ENCODE measurements around the gene KRTAP5-4.
"Not testable (repeated sequence)": the region's sequence is repeated elsewhere in the genome, so short reads cannot be mapped to it uniquely, and the experiment has no call there.

KRTAP5-4 gene, protein sequence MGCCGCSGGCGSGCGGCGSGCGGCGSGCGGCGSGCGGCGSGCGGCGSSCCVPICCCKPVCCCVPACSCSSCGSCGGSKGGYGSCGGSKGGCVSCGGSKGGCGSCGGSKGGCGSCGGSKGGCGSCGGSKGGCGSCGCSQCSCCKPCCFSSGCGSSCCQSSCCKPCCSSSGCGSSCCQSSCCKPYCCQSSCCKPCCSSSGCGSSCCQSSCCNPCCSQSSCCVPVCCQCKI

DNA sequence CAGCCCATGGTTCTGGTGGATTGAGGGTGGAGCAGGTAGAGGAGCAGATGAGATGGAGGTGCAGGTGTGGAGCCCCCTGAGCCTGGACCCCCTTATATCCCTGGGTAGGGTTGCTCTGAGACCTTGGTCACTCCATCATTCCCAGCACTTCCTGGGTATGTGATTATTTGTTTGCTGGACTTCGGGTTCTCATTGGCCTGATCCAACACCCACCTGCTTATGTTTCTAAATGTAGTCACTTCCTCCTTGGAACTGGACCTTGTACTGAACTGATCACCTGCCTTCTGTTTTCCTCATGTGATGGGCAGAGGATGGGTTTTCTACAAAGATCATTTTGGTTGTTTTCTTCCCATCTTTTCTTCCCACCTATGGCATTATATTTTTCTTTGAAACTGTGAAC is at the start of gene KRTAP5-4:
Gene KRTAP5-4, minus strand, starts transcription at position 53 of the 400 bp plus-strand sequence. Its CDS starts 45 bp downstream, at position 8.
- DNase-seq, result no peak

DNA sequence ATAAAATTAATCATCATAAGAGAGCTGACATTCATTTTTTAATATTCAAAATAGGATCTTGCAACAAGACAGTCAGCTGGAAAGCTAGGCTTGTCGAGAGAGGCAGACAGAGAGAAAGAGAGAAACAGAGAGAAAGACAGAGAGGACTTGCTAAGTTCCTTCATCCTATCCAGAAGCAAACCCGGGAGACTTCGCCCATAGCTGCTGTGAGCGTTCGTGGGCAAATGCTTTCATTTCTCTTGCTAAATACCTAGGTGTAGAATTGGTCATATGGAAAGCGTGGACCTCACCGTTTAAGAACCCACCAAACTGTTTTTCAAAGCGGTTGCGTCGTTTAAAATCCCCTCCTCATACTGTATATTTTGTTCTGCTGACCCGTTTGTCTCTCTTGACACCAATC is 49.7 kb upstream of the KRTAP5-4 start:
- DNase-seq, result no peak

- no peak for DNase-seq
Measured at GRCh38 chr11:1670905-1671371, 49.0 kb upstream of the KRTAP5-4 start.

DNA sequence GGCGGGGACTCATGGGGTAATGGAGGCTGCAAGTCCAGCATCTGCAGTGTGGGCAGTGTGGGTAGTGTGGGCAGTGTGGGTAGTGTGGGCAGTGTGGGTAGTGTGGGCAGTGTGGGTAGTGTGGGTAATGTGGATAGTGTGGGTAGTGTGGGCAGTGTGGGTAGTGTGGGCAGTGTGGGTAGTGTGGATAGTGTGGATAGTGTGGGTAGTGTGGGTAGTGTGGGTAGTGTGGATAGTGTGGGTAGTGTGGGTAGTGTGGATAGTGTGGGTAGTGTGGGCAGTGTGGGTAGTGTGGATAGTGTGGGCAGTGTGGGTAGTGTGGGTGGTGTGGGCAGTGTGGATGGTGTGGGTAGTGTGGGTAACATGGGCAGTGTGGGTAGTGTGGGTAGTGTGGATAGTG is 48.5 kb upstream of the KRTAP5-4 start:
- not testable (repeated sequence) for DNase-seq

- DNase-seq, result no peak
Measured at GRCh38 chr11:1669546-1670218, 47.7 kb upstream of the KRTAP5-4 start.

DNA sequence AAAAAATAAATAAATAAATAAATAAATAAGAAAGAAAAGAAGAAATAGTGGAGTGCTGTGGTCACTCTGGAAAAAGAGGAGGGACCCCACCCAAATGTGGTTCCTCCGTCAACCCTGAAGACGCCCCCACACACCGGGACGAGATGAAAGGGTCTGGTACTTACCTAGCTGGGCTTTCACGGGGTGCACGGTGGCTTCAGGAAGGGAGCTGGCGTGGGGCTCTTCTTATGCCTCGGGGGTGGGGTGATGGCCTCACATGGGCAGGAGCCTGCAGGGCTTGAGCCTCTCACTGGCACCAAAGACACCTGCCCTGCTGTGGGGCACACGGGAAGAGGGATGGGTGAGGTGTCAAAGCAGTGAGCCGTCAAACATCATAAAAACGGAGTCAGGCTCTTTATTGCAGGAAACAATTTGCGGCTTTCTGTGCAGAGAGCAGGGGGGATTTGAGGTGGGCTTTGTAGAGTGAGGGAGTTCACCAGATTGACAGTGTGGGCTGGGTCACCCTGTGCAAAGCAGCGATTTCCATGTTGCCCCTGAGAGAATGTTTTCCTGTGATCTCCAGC is 47.1 kb upstream of the KRTAP5-4 start:
- no peak for DNase-seq

- DNase-seq, result no peak
Measured at GRCh38 chr11:1667906-1668305, 46.0 kb upstream of the KRTAP5-4 start.

DNA sequence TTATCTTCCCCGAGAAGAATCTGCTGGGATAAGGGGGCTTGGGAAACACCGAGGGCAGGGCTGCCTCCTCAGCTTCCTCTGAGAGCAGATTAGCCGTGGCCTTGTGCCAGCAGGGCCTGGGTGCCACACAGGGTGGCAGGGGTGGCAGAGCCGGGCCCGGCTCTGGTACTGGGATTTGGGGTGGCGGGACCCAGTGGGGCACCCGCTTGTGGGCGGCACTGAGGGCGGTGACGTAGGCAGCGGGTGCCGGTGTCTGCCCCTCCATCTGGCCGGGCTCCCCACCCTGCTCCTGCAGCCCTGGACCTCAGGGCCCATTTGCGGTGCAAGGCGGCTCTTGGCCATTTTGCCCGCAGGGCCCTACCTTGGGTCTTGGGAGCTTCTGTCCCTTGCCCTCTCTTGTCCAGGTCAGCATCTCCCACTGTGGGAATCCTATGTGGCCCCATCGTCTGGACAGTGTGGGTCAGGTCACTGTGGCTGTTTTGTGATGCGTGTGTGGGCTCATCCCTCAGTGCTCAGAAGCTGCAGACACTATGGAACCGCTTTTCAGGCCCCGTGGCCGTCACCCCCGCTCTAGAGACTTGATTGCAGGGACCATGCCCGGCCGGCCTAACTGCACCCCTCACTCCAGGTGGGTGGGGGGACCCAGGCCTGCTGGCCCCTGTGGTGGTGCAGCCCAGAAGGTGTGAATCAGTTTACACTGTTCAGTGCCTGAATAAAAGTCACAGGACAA is 45.3 kb upstream of the KRTAP5-4 start:
- DNase-seq, result no peak

DNA sequence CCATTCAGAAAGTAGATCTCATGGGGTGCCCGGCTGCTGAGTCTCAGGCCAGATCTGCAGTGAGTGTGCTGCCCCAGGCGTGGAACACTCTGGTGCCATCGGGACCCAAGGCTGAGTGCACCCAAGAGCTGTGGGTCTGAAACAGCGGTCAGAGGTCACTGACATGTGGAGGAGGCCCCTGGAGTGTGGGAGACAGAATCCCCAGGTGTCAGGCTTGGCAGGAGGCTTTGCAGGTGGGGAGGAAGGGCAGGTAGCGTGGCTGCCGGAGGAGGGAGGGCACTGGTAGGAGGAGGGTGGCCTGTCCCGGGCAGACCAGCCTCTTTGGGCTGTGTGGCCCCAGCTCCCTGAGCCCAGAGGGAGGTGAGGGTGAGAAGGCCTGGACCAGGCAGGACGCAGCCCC is 43.4 kb upstream of the KRTAP5-4 start:
- no peak for DNase-seq

DNA sequence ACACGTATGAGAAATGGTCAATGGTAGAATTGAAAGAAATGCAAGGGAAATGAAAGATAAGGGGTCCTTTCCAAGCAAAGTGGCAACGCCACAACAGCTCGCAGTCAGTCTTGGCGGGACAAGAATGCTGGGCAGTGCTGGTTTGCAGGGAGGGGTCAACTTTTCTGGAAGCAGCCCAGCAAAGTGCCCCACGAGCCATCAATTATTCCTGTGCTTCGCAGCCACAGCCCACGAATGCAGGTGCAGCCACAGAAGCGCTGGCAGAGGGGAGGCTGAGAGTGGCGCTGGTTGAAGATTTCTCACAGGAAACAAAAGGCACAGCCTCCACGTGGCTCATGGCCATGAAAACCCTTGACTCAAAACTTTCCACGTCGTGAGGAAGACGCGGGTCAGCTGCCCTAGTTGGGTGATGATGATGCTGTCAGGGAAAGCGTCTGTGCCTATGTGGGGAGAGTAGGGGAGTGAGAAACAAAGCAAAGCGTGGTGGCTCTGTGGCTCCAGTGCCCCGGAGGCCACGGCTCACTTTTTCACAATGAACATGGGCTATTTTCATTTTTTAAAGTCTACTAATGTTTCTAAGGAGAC is 40.9 kb upstream of the KRTAP5-4 start:
- not testable (repeated sequence) for DNase-seq

- DNase-seq, result not testable (repeated sequence)
Measured at GRCh38 chr11:1661454-1662269, 39.7 kb upstream of the KRTAP5-4 start.

GRCh38 chr11:1660111-1660867 is 38.4 kb upstream of the KRTAP5-4 start:
- no peak for DNase-seq

GRCh38 chr11:1659506-1659905 is 37.6 kb upstream of the KRTAP5-4 start:
- no peak for DNase-seq

DNA sequence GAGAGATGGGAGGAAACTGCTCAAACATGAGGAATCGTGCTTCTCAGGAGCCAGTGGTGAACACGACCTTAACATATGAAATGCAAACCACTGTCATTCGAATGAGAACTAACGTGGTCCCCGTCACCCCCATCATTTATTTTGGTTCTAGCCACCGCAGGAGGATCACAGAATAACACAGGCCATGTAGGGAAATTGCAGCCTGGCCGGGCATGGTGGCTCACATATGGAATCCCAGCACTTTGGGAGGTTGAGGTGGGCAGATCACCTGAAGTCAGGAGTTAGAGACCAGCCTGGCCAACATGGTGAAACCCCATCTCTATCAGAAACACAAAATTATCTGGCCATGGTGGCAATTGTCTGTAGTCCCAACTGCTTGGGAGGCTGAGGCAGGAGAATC is 34.7 kb upstream of the KRTAP5-4 start:
- no peak for DNase-seq

DNA sequence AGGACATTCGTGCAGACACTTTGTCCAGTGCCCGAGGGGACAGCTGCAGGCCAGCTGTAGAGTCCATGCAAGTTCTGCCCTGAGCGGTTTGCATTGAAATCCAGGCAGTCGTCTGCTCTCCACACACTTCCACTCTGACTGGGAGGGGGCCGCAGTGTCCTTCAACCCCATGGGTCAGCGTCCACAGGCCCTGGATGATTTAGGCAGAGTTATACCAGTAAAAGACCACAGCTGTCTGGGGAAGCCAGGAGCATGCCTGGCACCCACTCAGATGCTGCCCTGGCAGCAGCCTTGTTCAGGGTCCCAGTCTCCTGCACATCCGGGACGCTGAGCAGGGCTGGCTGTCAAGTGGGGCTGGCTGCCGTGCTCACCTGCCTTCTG is 34.1 kb upstream of the KRTAP5-4 start:
- DNase-seq, result no peak

GRCh38 chr11:1655168-1656060 is 33.5 kb upstream of the KRTAP5-4 start:
- no peak for DNase-seq

- no peak for DNase-seq
Measured at GRCh38 chr11:1654388-1655167, 32.6 kb upstream of the KRTAP5-4 start.

DNA sequence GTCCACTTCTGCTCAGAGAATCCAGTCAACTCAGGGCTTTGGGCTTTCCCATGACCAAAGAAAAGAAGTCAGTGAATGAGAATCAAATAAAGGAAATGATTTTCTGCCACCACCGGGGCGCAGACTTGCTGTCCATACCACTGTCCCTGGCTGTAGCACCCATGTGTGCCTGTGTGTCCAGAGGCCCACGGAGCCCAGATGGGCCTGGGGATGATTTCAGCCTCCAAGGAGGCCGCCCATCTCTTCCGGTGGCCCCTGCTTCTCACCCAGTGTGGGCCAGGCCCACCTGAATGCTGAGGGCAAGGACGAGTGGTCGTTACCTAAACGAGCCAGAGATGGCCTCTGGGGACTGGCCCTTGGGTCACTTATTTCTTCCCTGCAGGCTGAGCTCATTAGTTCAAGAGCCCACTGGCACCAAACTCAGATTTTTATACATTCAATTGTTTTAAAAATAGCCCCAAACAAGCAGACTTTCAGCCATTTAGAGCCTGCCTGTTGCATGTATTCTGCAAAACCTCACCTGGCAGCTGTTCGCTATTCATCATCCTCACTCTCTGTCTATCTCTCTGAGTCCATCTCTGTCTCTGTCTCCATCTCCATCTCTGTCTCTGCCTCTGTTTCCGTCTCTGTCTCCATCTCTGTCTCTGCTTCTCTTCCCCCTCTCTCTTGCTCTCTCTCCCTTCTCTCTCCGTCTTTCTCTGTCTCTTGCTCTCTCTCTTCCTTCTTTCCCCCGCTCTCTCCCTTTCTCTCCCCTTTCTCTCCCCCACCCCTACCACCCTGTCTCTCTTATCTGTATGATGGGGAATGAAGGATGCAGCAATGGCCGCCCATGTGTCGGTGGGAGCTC is 31.8 kb upstream of the KRTAP5-4 start:
- no peak for DNase-seq
